ENCODE data around the gene DENND10. TPM values are rescaled to one million over a fixed set of nuclear protein-coding genes. Genes with fewer than 3 reads are reported as not detected.
"Not testable (repeated sequence)": the region's sequence is repeated elsewhere in the genome, so short reads cannot be mapped to it uniquely, and the experiment has no call there.

The DENND10 gene
- total and polyA plus RNA-seq, 2 donors (not counting 3 experiments of a cell fraction or from before 2014, with no cell fraction given) = 39.1 to 50.1 TPM

DNA sequence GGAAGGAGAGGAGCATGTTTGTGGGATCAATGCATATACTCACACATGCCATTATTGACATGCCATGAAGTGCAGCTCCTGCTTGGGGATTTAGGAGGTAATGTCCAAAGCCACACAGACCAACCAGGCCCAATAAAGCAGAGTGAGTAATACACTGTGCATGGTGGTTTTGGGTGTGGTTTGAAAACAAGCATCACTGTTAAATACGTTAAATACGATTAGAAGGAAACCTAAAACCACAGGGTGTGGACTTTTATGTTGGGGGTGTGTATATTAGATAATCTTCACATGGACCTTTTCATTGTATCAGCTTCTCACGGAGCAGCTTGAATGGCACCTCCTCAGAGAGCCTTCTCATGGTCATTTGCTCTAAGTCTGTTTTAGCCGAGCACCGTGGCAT, 12.9 kb upstream of the DENND10 start:
- no peak for DNase-seq (ENCODE audit: low read depth, low spot score)
- no peak for FAIRE-seq
- peak overlapping the region; percentile 33 for H2AFZ ChIP-seq (ENCODE audit: low read depth, low read length)
- ChIA-PET POLR2A (interaction anchor here (0.6 kb wide), 1 partner anchor 401 kb away, joined by 3 read pairs; no protein-coding TSS in a partner anchor), CTCF (interaction anchor here (0.9 to 1.1 kb wide), 2 partner anchors 9 to 782 kb away, joined by 3 to 4 read pairs; partner anchors contain the start of gene MCMBP)
- no peak overlapping the region for H3K4me3 ChIP-seq (replicated peaks in 1 of 3; ENCODE audit: insufficient read depth in 1 of 3, low read depth in 1 of 3, low read length in 3 of 3)
- intact Hi-C loops (cut with micrococcal nuclease) = no loop called here
- BruUV-seq (replicated peaks) = no TSS peak
- H3K27ac ChIP-seq (ENCODE audit: insufficient read depth, low read depth, low read length) = no peak overlapping the region
- no peak overlapping the region for H3K9ac ChIP-seq (replicated peaks; ENCODE audit: extremely low read depth, insufficient read depth, low read length)
- dilution Hi-C loops (cut with MboI; ENCODE audit: extremely low pct_ligation_motif_present, low sequenced_read_pairs) = no loop called here
- no peaks in the 10 kb centered on the region for H3K9me1 ChIP-seq (replicated peaks; ENCODE audit: control insufficient read depth, extremely low read depth, insufficient read depth, low read length)
- H3K79me2 ChIP-seq (ENCODE audit: control insufficient read depth, insufficient read depth, low read length) = no peaks in the 10 kb centered on the region
- H3K36me3 ChIP-seq (ENCODE audit: control insufficient read depth in 2 of 2, extremely low read depth in 1 of 2, insufficient read depth in 2 of 2, low read length in 2 of 2) = no peaks in the 10 kb centered on the region
- no peaks in the 10 kb centered on the region for H4K20me1 ChIP-seq (replicated peaks; ENCODE audit: control insufficient read depth, extremely low read depth, insufficient read depth, low read length)
- no peak overlapping the region for H3K4me2 ChIP-seq (ENCODE audit: insufficient read depth, low read length)
- peaks cover 2 to 5% of the 10 kb centered on the region in 2 experiments for H3K27me3 ChIP-seq (ENCODE audit: control insufficient read depth in 2 of 2, insufficient read depth in 2 of 2, low read length in 2 of 2)
- no peak for TF ChIP-seq GATA2 (IDR thresholded peaks at IDR 0.05; ENCODE audit: insufficient read depth, insufficient read length, low read depth, low read length)
- peak; percentile 14 for TF ChIP-seq FOS (IDR thresholded peaks at IDR 0.05; ENCODE audit: borderline replicate concordance, insufficient read depth, low read length)
- H3K4me1 ChIP-seq (ENCODE audit: control insufficient read depth, extremely low read depth, insufficient read depth, low read length) = no peaks in the 10 kb centered on the region
- H3K9me3 ChIP-seq (replicated peaks; ENCODE audit: control insufficient read depth, insufficient read depth, low read length) = no peaks in the 10 kb centered on the region

DNA sequence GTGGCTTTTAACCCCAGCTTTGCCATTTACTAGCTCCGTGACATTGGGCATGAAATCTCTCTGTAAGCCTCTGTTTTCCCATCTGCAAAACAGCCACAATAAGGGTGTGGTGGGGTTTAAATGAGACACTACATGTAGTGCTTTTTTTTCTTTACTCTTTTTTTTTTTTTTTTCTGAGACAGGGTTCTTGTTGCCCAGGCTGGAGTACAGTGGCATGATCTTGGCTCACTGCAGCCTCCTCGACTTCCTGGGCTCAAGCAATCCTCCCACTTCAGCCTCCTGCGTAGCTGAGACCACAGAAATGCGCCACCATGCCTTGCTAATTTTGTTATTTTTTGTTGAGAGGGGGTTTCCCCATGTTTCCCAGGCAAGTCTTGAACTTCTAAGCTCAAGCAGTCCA, 8.3 kb upstream of the DENND10 start:
- no peak for TF ChIP-seq POLR2AphosphoS5 (IDR thresholded peaks at IDR 0.05; ENCODE audit: insufficient read depth, low read depth, low read length)
- TF ChIP-seq, protein P1, sequence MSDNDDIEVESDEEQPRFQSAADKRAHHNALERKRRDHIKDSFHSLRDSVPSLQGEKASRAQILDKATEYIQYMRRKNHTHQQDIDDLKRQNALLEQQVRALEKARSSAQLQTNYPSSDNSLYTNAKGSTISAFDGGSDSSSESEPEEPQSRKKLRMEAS (IDR thresholded peaks at IDR 0.05; ENCODE audit: insufficient read depth, insufficient read length) = no peak
- H3K27me3 ChIP-seq (ENCODE audit: control insufficient read depth in 2 of 2, insufficient read depth in 2 of 2, low read length in 2 of 2) = peaks cover 2 to 3% of the 10 kb centered on the region in 2 experiments
- POLR2A ChIA-PET = no interaction called here
- no peak overlapping the region for H3K4me3 ChIP-seq (replicated peaks in 1 of 3; ENCODE audit: insufficient read depth in 1 of 3, low read depth in 1 of 3, low read length in 3 of 3)
- H3K9me3 ChIP-seq (replicated peaks; ENCODE audit: control insufficient read depth, insufficient read depth, low read length) = no peaks in the 10 kb centered on the region
- no peaks in the 10 kb centered on the region for H3K36me3 ChIP-seq (ENCODE audit: control insufficient read depth in 2 of 2, extremely low read depth in 1 of 2, insufficient read depth in 2 of 2, low read length in 2 of 2)
- H3K4me2 ChIP-seq (ENCODE audit: insufficient read depth, low read length) = no peak overlapping the region
- intact Hi-C loops (cut with micrococcal nuclease) = no loop called here
- no peak overlapping the region for H3K9ac ChIP-seq (replicated peaks; ENCODE audit: extremely low read depth, insufficient read depth, low read length)
- DNase-seq (ENCODE audit: low read depth, low spot score) (no peak), FAIRE-seq (no peak)
- H3K27ac ChIP-seq (ENCODE audit: insufficient read depth, low read depth, low read length) = no peak overlapping the region
- H3K4me1 ChIP-seq (ENCODE audit: control insufficient read depth, extremely low read depth, insufficient read depth, low read length) = peaks cover 5% of the 10 kb centered on the region
- CTCF ChIA-PET = no interaction called here
- dilution Hi-C loops (cut with MboI; ENCODE audit: extremely low pct_ligation_motif_present, low sequenced_read_pairs) = no loop called here
- H4K20me1 ChIP-seq (replicated peaks; ENCODE audit: control insufficient read depth, extremely low read depth, insufficient read depth, low read length) = no peaks in the 10 kb centered on the region
- H3K9me1 ChIP-seq (replicated peaks; ENCODE audit: control insufficient read depth, extremely low read depth, insufficient read depth, low read length) = no peaks in the 10 kb centered on the region
- H2AFZ ChIP-seq (ENCODE audit: low read depth, low read length) = no peak overlapping the region
- BruUV-seq (replicated peaks) = no TSS peak
- no peaks in the 10 kb centered on the region for H3K79me2 ChIP-seq (ENCODE audit: control insufficient read depth, insufficient read depth, low read length)

DNA sequence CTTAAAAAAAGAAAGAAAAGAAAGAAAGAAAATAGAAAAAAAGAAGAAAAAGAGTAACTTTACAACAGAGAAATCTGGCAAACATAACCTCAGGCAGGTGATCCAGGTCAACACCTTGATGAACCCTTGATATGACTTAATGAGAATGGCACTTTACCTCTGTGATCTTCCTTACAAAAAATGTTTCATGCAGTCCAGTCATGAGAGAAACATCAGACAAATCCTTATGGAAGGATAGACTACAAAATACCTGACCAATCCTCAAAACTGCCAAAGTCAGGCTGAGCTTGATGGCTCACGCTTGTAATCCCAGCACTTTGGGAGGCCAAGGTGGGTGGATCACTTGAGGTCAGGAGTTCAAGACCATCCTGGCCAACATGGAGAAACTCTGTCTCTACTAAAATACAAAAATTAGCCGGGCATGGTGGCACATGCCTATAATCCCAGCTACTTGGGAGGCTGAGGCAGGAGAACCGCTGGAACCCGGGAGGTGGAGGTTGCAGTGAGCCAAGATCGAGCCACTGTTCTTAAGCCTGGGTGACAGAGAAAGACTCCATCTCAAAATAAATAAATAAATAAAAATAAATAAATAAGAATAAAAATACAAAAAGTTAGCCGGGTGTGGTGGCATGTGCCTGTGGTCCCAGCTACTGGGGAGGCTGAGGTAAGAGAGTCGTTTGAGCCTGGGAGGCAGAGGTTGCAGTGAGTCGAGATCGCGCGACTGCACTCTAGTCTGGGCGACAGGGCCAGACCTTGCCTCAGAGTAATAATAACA, 7.1 kb upstream of the DENND10 start:
- H3K27ac ChIP-seq (ENCODE audit: insufficient read depth, low read depth, low read length); dilution Hi-C loops (cut with MboI; ENCODE audit: extremely low pct_ligation_motif_present, low sequenced_read_pairs); H3K4me2 ChIP-seq (ENCODE audit: insufficient read depth, low read length); H4K20me1 ChIP-seq (replicated peaks; ENCODE audit: control insufficient read depth, extremely low read depth, insufficient read depth, low read length); DNase-seq (ENCODE audit: low read depth, low spot score); H3K36me3 ChIP-seq (ENCODE audit: control insufficient read depth in 2 of 2, extremely low read depth in 1 of 2, insufficient read depth in 2 of 2, low read length in 2 of 2); H3K9ac ChIP-seq (replicated peaks; ENCODE audit: extremely low read depth, insufficient read depth, low read length); H3K4me3 ChIP-seq (replicated peaks in 1 of 3; ENCODE audit: insufficient read depth in 1 of 3, low read depth in 1 of 3, low read length in 3 of 3); H3K79me2 ChIP-seq (ENCODE audit: control insufficient read depth, insufficient read depth, low read length); H3K27me3 ChIP-seq (ENCODE audit: control insufficient read depth in 2 of 2, insufficient read depth in 2 of 2, low read length in 2 of 2); H2AFZ ChIP-seq (ENCODE audit: low read depth, low read length); POLR2A ChIA-PET; H3K9me3 ChIP-seq (replicated peaks; ENCODE audit: control insufficient read depth, insufficient read depth, low read length); CTCF ChIA-PET; intact Hi-C loops (cut with micrococcal nuclease); FAIRE-seq; BruUV-seq (replicated peaks); H3K9me1 ChIP-seq (replicated peaks; ENCODE audit: control insufficient read depth, extremely low read depth, insufficient read depth, low read length): not testable (repeated sequence)
- peaks cover 16% of the 10 kb centered on the region for H3K4me1 ChIP-seq (ENCODE audit: control insufficient read depth, extremely low read depth, insufficient read depth, low read length)
